ENCODE measurements around the gene PHF10. TPM values are rescaled to one million over a fixed set of nuclear protein-coding genes. Genes with fewer than 3 reads are reported as not detected.

Gene PHF10
- total RNA-seq, 1 experiment from 2014 or later = 47.8 TPM

DNA sequence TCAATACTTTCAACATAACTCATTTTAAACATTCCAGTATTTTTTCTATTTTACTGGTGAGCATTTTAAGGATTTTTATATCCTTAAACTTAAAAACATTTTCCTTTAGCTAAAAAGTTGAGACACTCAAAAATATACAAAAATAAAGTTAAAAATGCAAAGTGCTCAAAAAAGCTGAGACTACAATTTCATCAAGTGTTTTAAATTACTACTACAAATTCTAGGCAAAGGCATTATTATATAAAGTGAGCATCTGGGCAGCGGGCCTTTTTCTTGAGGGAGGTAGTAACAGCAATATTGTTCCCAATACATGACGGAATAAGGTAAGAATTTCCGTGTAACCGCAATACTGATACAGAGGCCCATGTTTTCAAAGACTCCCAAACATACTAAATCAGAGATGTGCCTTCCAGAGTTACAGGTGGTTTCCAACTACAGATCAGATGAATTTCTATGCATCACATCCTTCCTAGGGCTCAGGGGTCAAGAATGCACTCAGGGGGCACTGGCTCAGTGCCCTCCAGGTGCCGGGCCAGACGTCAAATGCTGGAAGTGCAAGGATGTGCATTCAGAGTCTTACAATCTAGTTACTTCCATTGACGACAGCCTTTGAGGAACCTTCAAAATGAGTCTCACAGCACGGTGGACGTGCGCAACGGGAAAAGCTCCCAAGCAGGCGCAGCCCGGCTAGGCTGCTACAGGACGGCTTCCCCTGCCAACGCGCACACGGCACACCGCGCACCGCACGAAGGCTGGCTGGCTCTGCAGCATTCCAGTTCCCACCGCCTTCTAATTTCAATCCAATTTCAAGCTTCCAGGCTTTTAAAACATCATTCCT lies 1.7 kb downstream of the PHF10 start:
- H3K9me3 Mint-ChIP-seq (ENCODE audit: low read depth, unreplicated experiment) = no peaks in the 10 kb centered on the region
- intact Hi-C loops (cut with micrococcal nuclease; ENCODE audit: unreplicated experiment) = no loop called here

DNA sequence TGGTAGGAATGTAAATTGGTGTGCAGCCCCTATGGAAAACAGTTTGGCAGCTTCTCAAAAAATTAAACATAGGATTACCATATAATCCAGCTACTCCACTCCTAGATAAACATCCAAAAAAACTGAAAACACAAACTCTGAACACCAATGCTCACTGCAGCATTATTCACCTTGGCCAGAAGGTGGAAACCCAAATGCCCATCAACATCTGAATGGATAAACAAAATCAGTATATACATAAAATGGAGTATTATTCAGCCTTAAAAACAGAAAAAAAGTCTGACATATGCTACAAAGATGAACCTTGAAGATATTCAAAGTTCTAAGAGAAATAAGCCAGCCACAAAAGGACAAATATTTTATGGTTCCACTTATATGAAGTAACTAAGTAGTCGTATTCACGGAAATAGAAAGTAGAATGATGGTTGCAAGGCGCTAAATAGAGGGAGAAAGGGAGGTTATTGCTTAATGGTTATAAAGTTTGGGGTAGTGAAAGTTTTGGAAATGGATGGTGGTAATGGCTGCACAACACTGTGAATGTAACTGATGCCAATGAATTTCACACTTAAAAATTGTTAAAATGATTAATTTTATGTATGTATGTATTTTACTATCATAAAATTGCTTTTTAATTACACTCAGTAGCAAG lies 4.0 kb downstream of the PHF10 start:
- TF ChIP-seq, protein P1, sequence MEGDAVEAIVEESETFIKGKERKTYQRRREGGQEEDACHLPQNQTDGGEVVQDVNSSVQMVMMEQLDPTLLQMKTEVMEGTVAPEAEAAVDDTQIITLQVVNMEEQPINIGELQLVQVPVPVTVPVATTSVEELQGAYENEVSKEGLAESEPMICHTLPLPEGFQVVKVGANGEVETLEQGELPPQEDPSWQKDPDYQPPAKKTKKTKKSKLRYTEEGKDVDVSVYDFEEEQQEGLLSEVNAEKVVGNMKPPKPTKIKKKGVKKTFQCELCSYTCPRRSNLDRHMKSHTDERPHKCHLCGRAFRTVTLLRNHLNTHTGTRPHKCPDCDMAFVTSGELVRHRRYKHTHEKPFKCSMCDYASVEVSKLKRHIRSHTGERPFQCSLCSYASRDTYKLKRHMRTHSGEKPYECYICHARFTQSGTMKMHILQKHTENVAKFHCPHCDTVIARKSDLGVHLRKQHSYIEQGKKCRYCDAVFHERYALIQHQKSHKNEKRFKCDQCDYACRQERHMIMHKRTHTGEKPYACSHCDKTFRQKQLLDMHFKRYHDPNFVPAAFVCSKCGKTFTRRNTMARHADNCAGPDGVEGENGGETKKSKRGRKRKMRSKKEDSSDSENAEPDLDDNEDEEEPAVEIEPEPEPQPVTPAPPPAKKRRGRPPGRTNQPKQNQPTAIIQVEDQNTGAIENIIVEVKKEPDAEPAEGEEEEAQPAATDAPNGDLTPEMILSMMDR (IDR thresholded peaks at IDR 0.05; ENCODE audit: unreplicated experiment) = no peak
- H3K27ac Mint-ChIP-seq (ENCODE audit: unreplicated experiment) = no peak overlapping the region
- BruUV-seq (replicated peaks) = no TSS peak
- H3K4me3 Mint-ChIP-seq (ENCODE audit: low read depth, unreplicated experiment) = no peak overlapping the region
- no peak for DNase-seq
- H3K9me3 Mint-ChIP-seq (ENCODE audit: low read depth, unreplicated experiment) = no peaks in the 10 kb centered on the region
- intact Hi-C loops (cut with micrococcal nuclease; ENCODE audit: unreplicated experiment) = no loop called here
- H3K36me3 Mint-ChIP-seq (ENCODE audit: insufficient read depth, unreplicated experiment) = peaks cover 39% of the 10 kb centered on the region
- no peaks in the 10 kb centered on the region for H3K27me3 Mint-ChIP-seq (ENCODE audit: unreplicated experiment)
- H3K4me1 Mint-ChIP-seq (ENCODE audit: low read depth, unreplicated experiment) = peaks cover 18% of the 10 kb centered on the region
- CTCF ChIA-PET = no interaction called here

More for the DNA sequence above, 1.7 kb downstream of the PHF10 start:
- Mint-ChIP-seq H3K27me3 (ENCODE audit: unreplicated experiment) (no peaks in the 10 kb centered on the region), H3K4me3 (ENCODE audit: low read depth, unreplicated experiment) (peak overlapping the region; percentile 98), H3K36me3 (ENCODE audit: insufficient read depth, unreplicated experiment) (peaks cover 36% of the 10 kb centered on the region), H3K27ac (ENCODE audit: unreplicated experiment) (peak overlapping the region; percentile 95), H3K4me1 (ENCODE audit: low read depth, unreplicated experiment) (peaks cover 37% of the 10 kb centered on the region)
- TSS peak; percentile 43 for BruUV-seq (replicated peaks)
- peak; percentile 32 for DNase-seq
- TF ChIP-seq, protein P1 (IDR thresholded peaks at IDR 0.05; ENCODE audit: unreplicated experiment) = no peak
- CTCF ChIA-PET = interaction anchor here (1.0 kb wide), 1 partner anchor 21 kb away, joined by 3 read pairs; the partner anchor contains the start of genes C6orf120 and WDR27

DNA sequence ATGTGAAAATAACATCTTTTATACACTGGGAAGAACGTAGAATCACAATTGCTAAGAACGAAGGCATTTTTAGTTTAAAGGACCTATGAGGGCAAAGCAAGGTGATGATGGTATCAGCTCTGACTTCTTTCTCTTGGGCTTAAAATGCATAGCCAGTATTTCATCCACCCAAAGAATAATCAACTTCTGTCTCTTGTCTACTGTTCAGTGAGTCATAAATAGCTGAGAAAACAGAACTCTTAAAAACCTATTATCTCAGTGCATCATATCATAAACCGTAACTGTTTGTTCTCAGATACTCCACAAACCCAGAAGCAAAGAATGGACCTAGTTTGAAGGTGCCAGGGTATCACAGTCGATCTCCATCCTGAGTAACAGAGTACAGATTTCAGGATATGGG lies 5.2 kb downstream of the PHF10 start:
- TF ChIP-seq, protein P1 (IDR thresholded peaks at IDR 0.05; ENCODE audit: unreplicated experiment) = no peak
- H3K36me3 Mint-ChIP-seq (ENCODE audit: insufficient read depth, unreplicated experiment) = peaks cover 38% of the 10 kb centered on the region
- no TSS peak for BruUV-seq (replicated peaks)
- H3K27me3 Mint-ChIP-seq (ENCODE audit: unreplicated experiment) = no peaks in the 10 kb centered on the region
- no peak overlapping the region for H3K27ac Mint-ChIP-seq (ENCODE audit: unreplicated experiment)
- CTCF ChIA-PET = no interaction called here
- peaks cover 17% of the 10 kb centered on the region for H3K4me1 Mint-ChIP-seq (ENCODE audit: low read depth, unreplicated experiment)
- no peaks in the 10 kb centered on the region for H3K9me3 Mint-ChIP-seq (ENCODE audit: low read depth, unreplicated experiment)
- DNase-seq = no peak
- intact Hi-C loops (cut with micrococcal nuclease; ENCODE audit: unreplicated experiment) = no loop called here
- no peak overlapping the region for H3K4me3 Mint-ChIP-seq (ENCODE audit: low read depth, unreplicated experiment)

DNA sequence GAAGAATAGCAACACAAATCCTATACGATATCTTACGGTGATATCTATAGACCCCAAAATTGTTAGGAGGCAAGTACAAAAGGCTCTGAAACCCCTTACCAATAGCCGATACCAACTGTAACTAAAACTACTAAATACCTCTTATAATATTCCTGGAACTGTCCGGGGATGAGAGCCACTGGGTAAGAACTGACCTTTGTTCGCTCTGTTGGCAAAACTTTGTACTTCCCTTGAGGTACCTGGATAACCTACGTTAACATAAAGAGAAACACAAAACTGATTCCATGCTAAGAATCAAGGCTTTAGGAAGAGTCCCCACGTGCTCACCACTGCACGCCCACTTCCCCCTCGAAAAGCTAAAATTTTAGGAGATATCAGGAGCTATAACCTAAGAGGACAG lies 9.7 kb downstream of the PHF10 start:
- BruUV-seq (replicated peaks) = no TSS peak
- intact Hi-C loops (cut with micrococcal nuclease; ENCODE audit: unreplicated experiment) = no loop called here

More for the DNA sequence above, 9.7 kb downstream of the PHF10 start:
- H3K4me1 Mint-ChIP-seq (ENCODE audit: low read depth, unreplicated experiment) = peaks cover 8% of the 10 kb centered on the region
- no peak for DNase-seq
- H3K9me3 Mint-ChIP-seq (ENCODE audit: low read depth, unreplicated experiment) = no peaks in the 10 kb centered on the region
- H3K27me3 Mint-ChIP-seq (ENCODE audit: unreplicated experiment) = no peaks in the 10 kb centered on the region
- TF ChIP-seq, protein P1 (IDR thresholded peaks at IDR 0.05; ENCODE audit: unreplicated experiment) = no peak
- H3K36me3 Mint-ChIP-seq (ENCODE audit: insufficient read depth, unreplicated experiment) = peaks cover 28% of the 10 kb centered on the region
- CTCF ChIA-PET = no interaction called here
- no peak overlapping the region for H3K27ac Mint-ChIP-seq (ENCODE audit: unreplicated experiment)
- no peak overlapping the region for H3K4me3 Mint-ChIP-seq (ENCODE audit: low read depth, unreplicated experiment)
